Neural progenitor cell (in vitro differentiated cells): ENCODE data around the gene SLC6A14. TPM values are rescaled to one million over a fixed set of nuclear protein-coding genes. Genes with fewer than 3 reads are reported as not detected.

ENCODE experiments used
- DNase-seq: peaks from one replicate; pipeline ENCODE4 v3.0.0-alpha.2; 2016; ENCODE audit warnings: low spot score
- H2AFZ ChIP-seq: fragments of 200-600 bp; sonication (generic); replicated peaks from 2 replicates; pipeline ENCODE4 v1.6.1; 2016; ENCODE audit warnings: antibody characterized with exemption
- H3F3A ChIP-seq: fragments of 200-600 bp; sonication (generic); 2 replicates; pipeline ENCODE4 v1.6.1; 2016; ENCODE audit warnings: antibody characterized with exemption, low read depth
- H3K27ac ChIP-seq: fragments of 200-600 bp; sonication (generic); 2 replicates; pipeline ENCODE4 v1.5.1; 2016; ENCODE audit warnings: mild to moderate bottlenecking
- H3K27me3 ChIP-seq: fragments of 200-600 bp; sonication (generic); 2 replicates; pipeline ENCODE4 v1.6.1; 2016; ENCODE audit warnings: mild to moderate bottlenecking, moderate library complexity
- H3K36me3 ChIP-seq: fragments of 200-600 bp; sonication (generic); 2 replicates; pipeline ENCODE4 v1.5.1; 2016
- H3K4me1 ChIP-seq: fragments of 200-600 bp; sonication (generic); 2 replicates; pipeline ENCODE4 v1.6.1; 2016; ENCODE audit warnings: mixed run types
- H3K4me2 ChIP-seq: fragments of 200-600 bp; sonication (generic); 2 replicates; pipeline ENCODE4 v1.6.1; 2016
- H3K4me3 ChIP-seq: fragments of 200-600 bp; sonication (generic); 2 replicates; pipeline ENCODE4 v1.5.1; 2016
- H3K79me2 ChIP-seq: fragments of 200-600 bp; sonication (generic); 2 replicates; pipeline ENCODE4 v1.6.1; 2016; ENCODE audit warnings: low read depth
- H3K9ac ChIP-seq: fragments of 200-600 bp; sonication (generic); 2 replicates; pipeline ENCODE4 v1.6.1; 2016
- H3K9me3 ChIP-seq: fragments of 200-600 bp; sonication (generic); 2 replicates; pipeline ENCODE4 v1.5.1; 2016; ENCODE audit warnings: low read depth
- H4K20me1 ChIP-seq: fragments of 200-600 bp; sonication (generic); 2 replicates; pipeline ENCODE4 v1.6.1; 2016; ENCODE audit warnings: low read depth
- H3K27ac Mint-ChIP-seq: 3 replicates; pipeline ENCODE4 v1.8.0; 2021; ENCODE audit warnings: mixed read lengths
- H3K27me3 Mint-ChIP-seq: 2 replicates; pipeline ENCODE4 v1.8.0; 2022; ENCODE audit warnings: low read depth, mild to moderate bottlenecking, inconsistent platforms, moderate library complexity, mixed read lengths; ENCODE audit not compliant: insufficient read depth
- H3K36me3 Mint-ChIP-seq: 3 replicates; pipeline ENCODE4 v1.8.0; 2021; ENCODE audit warnings: mixed read lengths
- H3K4me1 Mint-ChIP-seq: 3 replicates; pipeline ENCODE4 v1.8.0; 2021; ENCODE audit warnings: mixed read lengths
- H3K4me3 Mint-ChIP-seq: 3 replicates; pipeline ENCODE4 v1.8.0; 2021; ENCODE audit warnings: mild to moderate bottlenecking, moderate library complexity, mixed read lengths
- H3K9me3 Mint-ChIP-seq: 3 replicates; pipeline ENCODE4 v1.8.0; 2020; ENCODE audit warnings: mixed read lengths
- CTCF ChIP-seq: fragments of 200-600 bp; sonication (generic); IDR thresholded peaks from 2 replicates; pipeline ENCODE4 v1.5.1; 2017; ENCODE audit warnings: antibody characterized with exemption, mild to moderate bottlenecking
- EZH2 ChIP-seq: fragments of 200-600 bp; sonication (generic); IDR thresholded peaks from 2 replicates; pipeline ENCODE4 v1.6.1; 2017; ENCODE audit warnings: antibody characterized with exemption, mild to moderate bottlenecking, moderate library complexity
- EZH2phosphoT487 ChIP-seq: fragments of 200-600 bp; sonication (generic); IDR thresholded peaks from 2 replicates; pipeline ENCODE4 v1.6.1; 2017; ENCODE audit warnings: antibody characterized with exemption
- total RNA-seq: library from RNA; depleted of rRNA; stranded (reverse); fragments of >200 nt; gene quantifications from 2 replicates; pipeline ENCODE4 v1.2.3, GENCODE V29; 2015; ENCODE audit warnings: low replicate concordance

SLC6A14 gene
- total RNA-seq, 1 donor from 2014 or later = 0.04 TPM

DNA sequence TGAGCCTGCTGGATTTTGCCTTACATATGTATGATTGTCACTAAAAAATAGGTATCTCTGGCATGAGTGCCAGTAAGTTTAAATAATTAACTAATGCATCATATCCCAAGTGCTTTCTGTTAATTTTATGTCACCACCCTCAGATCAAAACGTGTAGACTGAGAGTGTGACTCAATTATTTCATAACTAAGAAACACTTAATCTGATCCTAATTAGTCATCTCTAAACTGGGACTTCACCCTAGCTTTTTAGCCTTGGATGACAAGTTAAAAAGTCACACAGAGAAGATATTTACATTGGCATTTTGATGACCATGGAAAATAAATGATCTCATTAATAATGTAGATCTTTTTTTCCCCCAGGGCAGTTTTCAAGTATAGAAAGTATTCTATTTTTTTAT lies 23.1 kb upstream of the SLC6A14 start:
- no peaks in the 10 kb centered on the region for H3K9me3 Mint-ChIP-seq
- H3K4me3 ChIP-seq = no peak overlapping the region

GRCh38 chrX:116417214-116417613 lies 19.2 kb upstream of the SLC6A14 start:
- no peak for TF ChIP-seq EZH2
- TF ChIP-seq EZH2phosphoT487 = no peak
- no peak for TF ChIP-seq CTCF
- Mint-ChIP-seq H3K9me3 (no peaks in the 10 kb centered on the region), H3K27ac (no peak overlapping the region), H3K36me3 (no peaks in the 10 kb centered on the region), H3K4me3 (no peak overlapping the region), H3K27me3 (no peaks in the 10 kb centered on the region), H3K4me1 (no peaks in the 10 kb centered on the region)
- no peak overlapping the region for H3K4me2 ChIP-seq
- no peak for DNase-seq
- no peaks in the 10 kb centered on the region for H3K36me3 ChIP-seq
- no peak overlapping the region for H3K9ac ChIP-seq
- no peak overlapping the region for H3K27ac ChIP-seq
- H2AFZ ChIP-seq = no peak overlapping the region
- no peak overlapping the region for H3K4me3 ChIP-seq
- H3K79me2 ChIP-seq = no peaks in the 10 kb centered on the region
- H3K27me3 ChIP-seq = no peaks in the 10 kb centered on the region
- H3F3A ChIP-seq = no peaks in the 10 kb centered on the region
- H3K4me1 ChIP-seq = no peaks in the 10 kb centered on the region
- no peaks in the 10 kb centered on the region for H4K20me1 ChIP-seq
- peaks cover 10% of the 10 kb centered on the region for H3K9me3 ChIP-seq

More for the DNA sequence above, 23.1 kb upstream of the SLC6A14 start:
- Histone ChIP-seq H3K4me1 (no peaks in the 10 kb centered on the region), H3K36me3 (no peaks in the 10 kb centered on the region), H3K9ac (no peak overlapping the region), H2AFZ (no peak overlapping the region), H3K9me3 (peaks cover 6% of the 10 kb centered on the region), H3K4me2 (no peak overlapping the region), H3K79me2 (no peaks in the 10 kb centered on the region), H3F3A (no peaks in the 10 kb centered on the region), H4K20me1 (no peaks in the 10 kb centered on the region), H3K27ac (no peak overlapping the region), H3K27me3 (no peaks in the 10 kb centered on the region)
- no peak for DNase-seq
- Mint-ChIP-seq H3K27me3 (peaks cover 3% of the 10 kb centered on the region), H3K4me3 (no peak overlapping the region), H3K4me1 (no peaks in the 10 kb centered on the region), H3K36me3 (no peaks in the 10 kb centered on the region), H3K27ac (no peak overlapping the region)
- TF ChIP-seq EZH2phosphoT487 (no peak), CTCF (no peak), EZH2 (no peak)

- no peak overlapping the region for H3K4me3 Mint-ChIP-seq
- no peak for DNase-seq
These were observed 18.4 kb upstream of the SLC6A14 start for GRCh38 chrX:116417968-116418367.

More at GRCh38 chrX:116417968-116418367, 18.4 kb upstream of the SLC6A14 start:
- no peak overlapping the region for H3K4me2 ChIP-seq
- no peak overlapping the region for H3K27ac Mint-ChIP-seq
- no peaks in the 10 kb centered on the region for H3K4me1 Mint-ChIP-seq
- no peak overlapping the region for H3K27ac ChIP-seq
- no peaks in the 10 kb centered on the region for H4K20me1 ChIP-seq
- no peaks in the 10 kb centered on the region for H3K36me3 Mint-ChIP-seq
- no peak overlapping the region for H2AFZ ChIP-seq
- no peaks in the 10 kb centered on the region for H3K27me3 ChIP-seq
- no peaks in the 10 kb centered on the region for H3K27me3 Mint-ChIP-seq
- no peaks in the 10 kb centered on the region for H3F3A ChIP-seq
- TF ChIP-seq CTCF (no peak), EZH2phosphoT487 (no peak), EZH2 (no peak)
- no peaks in the 10 kb centered on the region for H3K79me2 ChIP-seq
- no peaks in the 10 kb centered on the region for H3K9me3 Mint-ChIP-seq
- no peak overlapping the region for H3K9ac ChIP-seq
- H3K36me3 ChIP-seq = no peaks in the 10 kb centered on the region
- no peak overlapping the region for H3K4me3 ChIP-seq
- no peaks in the 10 kb centered on the region for H3K4me1 ChIP-seq
- peaks cover 10% of the 10 kb centered on the region for H3K9me3 ChIP-seq
